Measurements from ENCODE around the gene ANXA10. TPM values are rescaled to one million over a fixed set of nuclear protein-coding genes. Genes with fewer than 3 reads are reported as not detected.

ANXA10 gene
- total RNA-seq = not detected in 2 replicates

DNA sequence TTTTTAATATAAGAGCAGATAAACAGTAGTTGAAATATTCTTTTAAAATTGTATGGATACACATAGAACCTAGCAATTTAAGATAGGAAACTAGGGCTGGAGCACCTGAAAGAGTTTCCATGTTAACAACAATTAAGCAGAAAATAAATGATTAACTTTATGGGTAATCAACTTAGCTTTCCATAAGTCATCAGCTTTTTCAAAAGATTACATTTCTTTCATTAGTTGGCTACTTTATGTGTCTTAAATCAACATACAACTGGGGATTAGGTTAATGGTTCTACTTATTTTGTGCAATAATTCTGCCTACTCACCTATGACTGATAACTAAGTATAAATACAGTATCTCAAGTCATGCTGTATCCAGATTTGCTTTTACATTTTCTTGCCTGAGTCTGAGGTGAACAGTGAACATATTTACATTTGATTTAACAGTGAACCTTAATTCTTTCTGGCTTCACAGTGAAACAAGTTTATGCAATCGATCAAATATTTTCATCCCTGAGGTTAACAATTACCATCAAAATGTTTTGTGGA is at the start of gene ANXA10:
Gene ANXA10, plus strand, starts transcription at position 362 of the 537 bp plus-strand sequence. Its CDS starts 164 bp downstream, at position 526.

Other genes starting within 250 kb of the ANXA10 start
- 2.1 and 5.9 TPM in 2 replicates for gene DDX60, start 226.2 kb downstream of the ANXA10 start, total RNA-seq